ENCODE results near the gene COL19A1. TPM values are rescaled to one million over a fixed set of nuclear protein-coding genes. Genes with fewer than 3 reads are reported as not detected.

The COL19A1 gene
- polyA plus RNA-seq, 1 donor (not counting 4 experiments of a cell fraction or from before 2014, with no cell fraction given), result not detected

- dilution Hi-C loops (cut with MboI; ENCODE audit: extremely low pct_ligation_motif_present, low sequenced_read_pairs), result no loop called here
- Histone ChIP-seq H3K9me1 (ENCODE audit: control insufficient read depth, extremely low read depth, insufficient read depth, low read length) (no peaks in the 10 kb centered on the region), H3K9ac (ENCODE audit: control insufficient read depth, extremely low read depth, insufficient read depth, low read length) (no peak overlapping the region), H3K27ac (ENCODE audit: control insufficient read depth, insufficient read depth, low read length) (no peak overlapping the region), H3K4me3 (ENCODE audit: control insufficient read depth in 2 of 3, extremely low read depth in 1 of 3, insufficient read depth in 2 of 3, low read depth in 1 of 3, low read length in 3 of 3) (no peak overlapping the region), H3K36me3 (ENCODE audit: control insufficient read depth in 2 of 2, extremely low read depth in 1 of 2, insufficient read depth in 2 of 2, low read length in 2 of 2) (no peaks in the 10 kb centered on the region), H3K27me3 (ENCODE audit: control insufficient read depth, extremely low read depth, insufficient read depth, low read length) (no peaks in the 10 kb centered on the region), H3K4me1 (ENCODE audit: control insufficient read depth, extremely low read depth, insufficient read depth, low read length) (no peaks in the 10 kb centered on the region), H4K20me1 (ENCODE audit: control insufficient read depth, extremely low read depth, insufficient read depth, low read length) (no peaks in the 10 kb centered on the region), H3K9me3 (ENCODE audit: control insufficient read depth, low read depth, low read length) (no peaks in the 10 kb centered on the region), H2AFZ (ENCODE audit: control insufficient read depth, low read length) (no peak overlapping the region), H3K4me2 (ENCODE audit: control insufficient read depth, extremely low read depth, insufficient read depth, low read depth, low read length) (no peak overlapping the region), H3K79me2 (ENCODE audit: control insufficient read depth, insufficient read depth, low read length) (no peaks in the 10 kb centered on the region)
- TF ChIP-seq CTCF (optimal IDR thresholded peaks at IDR 0.05 in 1 of 3, IDR thresholded peaks at IDR 0.05 in 1 of 3, conservative IDR thresholded peaks at IDR 0.05 in 1 of 3; ENCODE audit: extremely low read depth in 1 of 3, insufficient read depth in 2 of 3, low read length in 3 of 3), result no peak
- no peak for TF ChIP-seq EZH2 (IDR thresholded peaks at IDR 0.05; ENCODE audit: low read length)
- FAIRE-seq (no peak), DNase-seq (ENCODE audit: low read depth, low spot score) (no peak)
Observed at GRCh38 chr6:69935079-69935478, 68.7 kb downstream of the COL19A1 start.

- dilution Hi-C loops (cut with MboI; ENCODE audit: extremely low pct_ligation_motif_present, low sequenced_read_pairs), result no loop called here
- H3K4me1 ChIP-seq (ENCODE audit: control insufficient read depth, extremely low read depth, insufficient read depth, low read length), result no peaks in the 10 kb centered on the region
- no peak overlapping the region for H3K27ac ChIP-seq (ENCODE audit: control insufficient read depth, insufficient read depth, low read length)
- H3K36me3 ChIP-seq (ENCODE audit: control insufficient read depth in 2 of 2, extremely low read depth in 1 of 2, insufficient read depth in 2 of 2, low read length in 2 of 2), result no peaks in the 10 kb centered on the region
- H2AFZ ChIP-seq (ENCODE audit: control insufficient read depth, low read length), result no peak overlapping the region
- FAIRE-seq (no peak), DNase-seq (ENCODE audit: low read depth, low spot score) (no peak)
- H3K9me3 ChIP-seq (ENCODE audit: control insufficient read depth, low read depth, low read length), result no peaks in the 10 kb centered on the region
- TF ChIP-seq EZH2 (IDR thresholded peaks at IDR 0.05; ENCODE audit: low read length), result no peak
- no peak for TF ChIP-seq CTCF (optimal IDR thresholded peaks at IDR 0.05 in 1 of 3, IDR thresholded peaks at IDR 0.05 in 1 of 3, conservative IDR thresholded peaks at IDR 0.05 in 1 of 3; ENCODE audit: extremely low read depth in 1 of 3, insufficient read depth in 2 of 3, low read length in 3 of 3)
- H3K79me2 ChIP-seq (ENCODE audit: control insufficient read depth, insufficient read depth, low read length), result no peaks in the 10 kb centered on the region
- H3K27me3 ChIP-seq (ENCODE audit: control insufficient read depth, extremely low read depth, insufficient read depth, low read length), result no peaks in the 10 kb centered on the region
- H3K4me3 ChIP-seq (ENCODE audit: control insufficient read depth in 2 of 3, extremely low read depth in 1 of 3, insufficient read depth in 2 of 3, low read depth in 1 of 3, low read length in 3 of 3), result no peak overlapping the region
- H4K20me1 ChIP-seq (ENCODE audit: control insufficient read depth, extremely low read depth, insufficient read depth, low read length), result no peaks in the 10 kb centered on the region
- H3K9ac ChIP-seq (ENCODE audit: control insufficient read depth, extremely low read depth, insufficient read depth, low read length), result no peak overlapping the region
- no peaks in the 10 kb centered on the region for H3K9me1 ChIP-seq (ENCODE audit: control insufficient read depth, extremely low read depth, insufficient read depth, low read length)
- no peak overlapping the region for H3K4me2 ChIP-seq (ENCODE audit: control insufficient read depth, extremely low read depth, insufficient read depth, low read depth, low read length)
Observed at GRCh38 chr6:69936674-69937363, 70.5 kb downstream of the COL19A1 start.

Data from keratinocyte (primary cell).